ENCODE measurements around the gene HEATR5A.
"Not testable (repeated sequence)": the region's sequence is repeated elsewhere in the genome, so short reads cannot be mapped to it uniquely, and the experiment has no call there.

Gene HEATR5A

GRCh38 chr14:31337331-31337730, 83.0 kb downstream of the HEATR5A start:
- H3K27me3 ChIP-seq (ENCODE audit: insufficient read depth, poor library complexity, severe bottlenecking), result no peaks in the 10 kb centered on the region
- no peak for DNase-seq (ENCODE audit: low read depth in 1 of 2, low spot score in 1 of 2)
- no peak for TF ChIP-seq CTCF (IDR thresholded peaks at IDR 0.05; ENCODE audit: insufficient read depth, low read length)
- no peak for TF ChIP-seq REST (IDR thresholded peaks at IDR 0.05; ENCODE audit: insufficient replicate concordance, low read depth)
- TF ChIP-seq POLR2AphosphoS5 (IDR thresholded peaks at IDR 0.05; ENCODE audit: low read depth), result no peak
- no peak for TF ChIP-seq GABPA (IDR thresholded peaks at IDR 0.05; ENCODE audit: low read depth)
- TF ChIP-seq SPI1 (IDR thresholded peaks at IDR 0.05; ENCODE audit: borderline replicate concordance, low read depth), result no peak
- H3K27ac ChIP-seq (replicated peaks), result no peak overlapping the region
- no peak overlapping the region for H3K4me3 ChIP-seq (replicated peaks; ENCODE audit: insufficient read depth, low read length)

GRCh38 chr14:31336646-31337045, 83.7 kb downstream of the HEATR5A start:
- no peaks in the 10 kb centered on the region for H3K27me3 ChIP-seq (ENCODE audit: insufficient read depth, poor library complexity, severe bottlenecking)
- no peak for TF ChIP-seq CTCF (IDR thresholded peaks at IDR 0.05; ENCODE audit: insufficient read depth, low read length)
- TF ChIP-seq SPI1 (IDR thresholded peaks at IDR 0.05; ENCODE audit: borderline replicate concordance, low read depth), result no peak
- no peak for TF ChIP-seq REST (IDR thresholded peaks at IDR 0.05; ENCODE audit: insufficient replicate concordance, low read depth)
- TF ChIP-seq POLR2AphosphoS5 (IDR thresholded peaks at IDR 0.05; ENCODE audit: low read depth), result no peak
- TF ChIP-seq GABPA (IDR thresholded peaks at IDR 0.05; ENCODE audit: low read depth), result no peak
- H3K27ac ChIP-seq (replicated peaks), result peak overlapping the region; percentile 41
- H3K4me3 ChIP-seq (replicated peaks; ENCODE audit: insufficient read depth, low read length), result no peak overlapping the region
- peak; percentile 43 to 61 for DNase-seq (ENCODE audit: low read depth in 1 of 2, low spot score in 1 of 2)

- DNase-seq (ENCODE audit: low read depth in 1 of 2, low spot score in 1 of 2); H3K27ac ChIP-seq (replicated peaks); H3K4me3 ChIP-seq (replicated peaks; ENCODE audit: insufficient read depth, low read length); H3K27me3 ChIP-seq (ENCODE audit: insufficient read depth, poor library complexity, severe bottlenecking): not testable (repeated sequence)
These were observed 89.0 kb downstream of the HEATR5A start for GRCh38 chr14:31331395-31331794.

GRCh38 chr14:31329876-31330521, 90.4 kb downstream of the HEATR5A start:
- DNase-seq (ENCODE audit: low read depth in 1 of 2, low spot score in 1 of 2); H3K27ac ChIP-seq (replicated peaks); H3K4me3 ChIP-seq (replicated peaks; ENCODE audit: insufficient read depth, low read length): not testable (repeated sequence)

GRCh38 chr14:31326111-31326510, 94.2 kb downstream of the HEATR5A start:
- Histone ChIP-seq H3K27me3 (ENCODE audit: insufficient read depth, poor library complexity, severe bottlenecking) (no peaks in the 10 kb centered on the region), H3K27ac (replicated peaks) (no peak overlapping the region), H3K4me3 (replicated peaks; ENCODE audit: insufficient read depth, low read length) (no peak overlapping the region)
- TF ChIP-seq CTCF (IDR thresholded peaks at IDR 0.05; ENCODE audit: insufficient read depth, low read length), result no peak
- no peak for TF ChIP-seq POLR2AphosphoS5 (IDR thresholded peaks at IDR 0.05; ENCODE audit: low read depth)
- TF ChIP-seq REST (IDR thresholded peaks at IDR 0.05; ENCODE audit: insufficient replicate concordance, low read depth), result no peak
- TF ChIP-seq GABPA (IDR thresholded peaks at IDR 0.05; ENCODE audit: low read depth), result no peak
- no peak for TF ChIP-seq SPI1 (IDR thresholded peaks at IDR 0.05; ENCODE audit: borderline replicate concordance, low read depth)
- peak in 1 of 2 experiments; percentile 12 for DNase-seq (ENCODE audit: low read depth in 1 of 2, low spot score in 1 of 2)

More at GRCh38 chr14:31329876-31330521, 90.4 kb downstream of the HEATR5A start:
- H3K27me3 ChIP-seq (ENCODE audit: insufficient read depth, poor library complexity, severe bottlenecking), result not testable (repeated sequence)
